ENCODE results near the gene RANBP3. TPM values are rescaled to one million over a fixed set of nuclear protein-coding genes. Genes with fewer than 3 reads are reported as not detected.

RANBP3 gene
- total and polyA plus RNA-seq, 2 of the 8 experiments (the other 6 are each of a cell fraction or from before 2014, with no cell fraction given): 95.4 to 122 TPM

- no peak overlapping the region for H3K4me2 ChIP-seq (ENCODE audit: insufficient read depth in 1 of 2, low read depth in 2 of 2, low read length in 2 of 2)
- H3K23me2 ChIP-seq (ENCODE audit: low read depth, low read length): peaks cover 6% of the 10 kb centered on the region; the same call in 1 of the 2 replicates
- no peak for DNase-seq (ENCODE audit: low read depth in 1 of 2, low spot score in 2 of 2)
- H2BK12ac ChIP-seq (ENCODE audit: low read depth, low read length): no peak overlapping the region
- H4K91ac ChIP-seq (replicated peaks; ENCODE audit: insufficient read length, low read length): no peak overlapping the region
- peaks cover 48% of the 10 kb centered on the region for H3K79me1 ChIP-seq (ENCODE audit: low read depth, low read length)
- no peak overlapping the region for H3K56ac ChIP-seq (replicated peaks; ENCODE audit: insufficient read length, low read depth, low read length)
- H2BK120ac ChIP-seq (replicated peaks; ENCODE audit: low read depth, low read length): no peak overlapping the region
- H2BK15ac ChIP-seq (ENCODE audit: low read length): no peak overlapping the region
- ChIA-PET CTCF (ENCODE audit: partially characterized antibody) (interaction anchor here (1.0 to 1.8 kb wide), 4 partner anchors 24 to 47 kb away, joined by 3 to 4 read pairs (median 4); no protein-coding TSS in a partner anchor), POLR2A (ENCODE audit: partially characterized antibody) (interaction anchor here (0.6 to 1.6 kb wide), 3 partner anchors 13 to 171 kb away, joined by 4 to 6 read pairs (median 4); no protein-coding TSS in a partner anchor)
- peaks cover 31 to 43% of the 10 kb centered on the region in 2 experiments for H4K20me1 ChIP-seq (replicated peaks in 1 of 2; ENCODE audit: control insufficient read depth in 1 of 2, insufficient read depth in 2 of 2, low read length in 2 of 2)
- no peak overlapping the region for H4K8ac ChIP-seq (ENCODE audit: extremely low read depth, insufficient read depth, low read length)
- no peak overlapping the region for H3K27ac ChIP-seq (ENCODE audit: low read depth, low read length)
- H4K5ac ChIP-seq (ENCODE audit: insufficient read length, low read depth, low read length): no peak overlapping the region
- no peak overlapping the region for H3K23ac ChIP-seq (ENCODE audit: insufficient read length)
- no peak overlapping the region for H3K4ac ChIP-seq (replicated peaks; ENCODE audit: insufficient read length, low read depth, low read length)
- no peak overlapping the region for H2BK5ac ChIP-seq (ENCODE audit: low read depth, low read length)
- H3K4me3 ChIP-seq (ENCODE audit: extremely low read depth in 1 of 4, insufficient read depth in 2 of 4, low read depth in 3 of 4, low read length in 4 of 4): no peak overlapping the region
- no peak overlapping the region for H3K18ac ChIP-seq (ENCODE audit: extremely low read depth, low read length)
- no peaks in the 10 kb centered on the region for H3K9me3 ChIP-seq (ENCODE audit: insufficient read depth in 2 of 2, low read depth in 1 of 2, low read length in 1 of 2)
- WGBS, 2 experiments (ENCODE audit: extremely low coverage in 1 of 2, insufficient coverage in 1 of 2, insufficient read length in 1 of 2, insufficient replicate concordance in 2 of 2, low coverage in 1 of 2, low lambda C conversion rate in 2 of 2, missing lambda C conversion rate in 1 of 2): 96% methylated on average over 3 of the region's 3 CpGs; no CpG with 5 or more reads in 1 of the 2 experiments
- no peak overlapping the region for H3K9ac ChIP-seq (replicated peaks in 1 of 4; ENCODE audit: extremely low read depth in 1 of 4, low read depth in 3 of 4, low read length in 3 of 4)
- peaks cover 58 to 75% of the 10 kb centered on the region in 2 experiments for H3K79me2 ChIP-seq (ENCODE audit: control insufficient read depth in 1 of 2, insufficient read depth in 2 of 2, low read length in 2 of 2)
- peaks cover 0 to 13% (median 7%) of the 10 kb centered on the region in 4 experiments; a peak in 5 of 7 replicates for H3K4me1 ChIP-seq (replicated peaks in 1 of 4; ENCODE audit: control insufficient read depth in 3 of 4, insufficient read depth in 4 of 4, low read length in 3 of 4)
- H3K27me3 ChIP-seq (replicated peaks in 1 of 4; ENCODE audit: control insufficient read depth in 3 of 4, extremely low read depth in 1 of 4, insufficient read depth in 3 of 4, low read length in 3 of 4): no peaks in the 10 kb centered on the region
- H2AK5ac ChIP-seq (ENCODE audit: low read depth, low read length): no peak overlapping the region
- no peak overlapping the region for H2BK20ac ChIP-seq (ENCODE audit: low read length)
- no peak for FAIRE-seq
- peaks cover 0 to 21% (median 7%) of the 10 kb centered on the region in 4 experiments; a peak in 6 of 8 replicates for H3K36me3 ChIP-seq (ENCODE audit: control insufficient read depth in 2 of 4, insufficient read depth in 4 of 4, low read length in 3 of 4)
- no peak overlapping the region for H3K14ac ChIP-seq (ENCODE audit: insufficient read length)
- H2AFZ ChIP-seq (ENCODE audit: low read length): no peak overlapping the region
- TF ChIP-seq HDAC6 (IDR thresholded peaks at IDR 0.05; ENCODE audit: low read depth, low read length) (no peak), EP300 (IDR thresholded peaks at IDR 0.05; ENCODE audit: borderline replicate concordance in 1 of 2, low read depth in 2 of 2, low read length in 2 of 2) (no peak), RNF2 (IDR thresholded peaks at IDR 0.05; ENCODE audit: borderline replicate concordance, low read depth, low read length, missing control alignments, poor library complexity, severe bottlenecking) (no peak), SAP30 (IDR thresholded peaks at IDR 0.05; ENCODE audit: insufficient read depth, insufficient replicate concordance, low read length) (no peak), BCL11A (IDR thresholded peaks at IDR 0.05; ENCODE audit: low read depth in 2 of 2, low read length in 2 of 2) (no peak), SP2 (IDR thresholded peaks at IDR 0.05; ENCODE audit: low read length) (no peak), RAD21 (IDR thresholded peaks at IDR 0.05 in 1 of 2, conservative IDR thresholded peaks at IDR 0.05 in 1 of 2; ENCODE audit: low read depth in 2 of 2, low read length in 2 of 2) (no peak), KDM1A (IDR thresholded peaks at IDR 0.05; ENCODE audit: borderline replicate concordance, low read length) (no peak), CHD1 (IDR thresholded peaks at IDR 0.05; ENCODE audit: low read depth, low read length) (no peak)
- TF ChIP-seq, protein P1, sequence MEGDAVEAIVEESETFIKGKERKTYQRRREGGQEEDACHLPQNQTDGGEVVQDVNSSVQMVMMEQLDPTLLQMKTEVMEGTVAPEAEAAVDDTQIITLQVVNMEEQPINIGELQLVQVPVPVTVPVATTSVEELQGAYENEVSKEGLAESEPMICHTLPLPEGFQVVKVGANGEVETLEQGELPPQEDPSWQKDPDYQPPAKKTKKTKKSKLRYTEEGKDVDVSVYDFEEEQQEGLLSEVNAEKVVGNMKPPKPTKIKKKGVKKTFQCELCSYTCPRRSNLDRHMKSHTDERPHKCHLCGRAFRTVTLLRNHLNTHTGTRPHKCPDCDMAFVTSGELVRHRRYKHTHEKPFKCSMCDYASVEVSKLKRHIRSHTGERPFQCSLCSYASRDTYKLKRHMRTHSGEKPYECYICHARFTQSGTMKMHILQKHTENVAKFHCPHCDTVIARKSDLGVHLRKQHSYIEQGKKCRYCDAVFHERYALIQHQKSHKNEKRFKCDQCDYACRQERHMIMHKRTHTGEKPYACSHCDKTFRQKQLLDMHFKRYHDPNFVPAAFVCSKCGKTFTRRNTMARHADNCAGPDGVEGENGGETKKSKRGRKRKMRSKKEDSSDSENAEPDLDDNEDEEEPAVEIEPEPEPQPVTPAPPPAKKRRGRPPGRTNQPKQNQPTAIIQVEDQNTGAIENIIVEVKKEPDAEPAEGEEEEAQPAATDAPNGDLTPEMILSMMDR (IDR thresholded peaks at IDR 0.05; ENCODE audit: control extremely low read depth in 1 of 3, insufficient read depth in 1 of 3, low read depth in 1 of 3, low read length in 3 of 3): no peak
Measured at GRCh38 chr19:5975388-5975728, 2.6 kb downstream of the RANBP3 start.

Measured in H1 (cell line).